ENCODE measurements around the gene CD55. TPM values are rescaled to one million over a fixed set of nuclear protein-coding genes. Genes with fewer than 3 reads are reported as not detected.

CD55 gene
- total RNA-seq, 1 donor from 2014 or later: 35.1 TPM

GRCh38 chr1:207306023-207306422 is 15.5 kb upstream of the CD55 start:
- peaks cover 5% of the 10 kb centered on the region for H3K36me3 Mint-ChIP-seq
- peaks cover 22% of the 10 kb centered on the region for H3K4me1 Mint-ChIP-seq
- H3K27ac Mint-ChIP-seq: no peak overlapping the region

GRCh38 chr1:207306603-207307002 is 14.9 kb upstream of the CD55 start:
- H3K27ac Mint-ChIP-seq: no peak overlapping the region
- H3K4me3 Mint-ChIP-seq: no peak overlapping the region
- peaks cover 5% of the 10 kb centered on the region for H3K36me3 Mint-ChIP-seq
- no peaks in the 10 kb centered on the region for H3K27me3 Mint-ChIP-seq (ENCODE audit: low read depth)
- H3K4me1 Mint-ChIP-seq: peaks cover 20% of the 10 kb centered on the region
- no peak for TF ChIP-seq CTCF (IDR thresholded peaks at IDR 0.05; ENCODE audit: unreplicated experiment)
- no peak for DNase-seq (ENCODE audit: low spot score in 2 of 2, unreplicated experiment in 2 of 2)
- H3K9me3 Mint-ChIP-seq: peaks cover 14% of the 10 kb centered on the region

More at GRCh38 chr1:207306023-207306422, 15.5 kb upstream of the CD55 start:
- DNase-seq (ENCODE audit: low spot score in 2 of 2, unreplicated experiment in 2 of 2): no peak
- H3K27me3 Mint-ChIP-seq (ENCODE audit: low read depth): no peaks in the 10 kb centered on the region
- no peak overlapping the region for H3K4me3 Mint-ChIP-seq
- peaks cover 14% of the 10 kb centered on the region for H3K9me3 Mint-ChIP-seq
- TF ChIP-seq CTCF (IDR thresholded peaks at IDR 0.05; ENCODE audit: unreplicated experiment): no peak

GRCh38 chr1:207308451-207309190 is 12.9 kb upstream of the CD55 start:
- Mint-ChIP-seq H3K9me3 (no peaks in the 10 kb centered on the region), H3K27me3 (ENCODE audit: low read depth) (no peaks in the 10 kb centered on the region), H3K4me1 (peaks cover 26% of the 10 kb centered on the region), H3K36me3 (no peaks in the 10 kb centered on the region), H3K27ac (no peak overlapping the region), H3K4me3 (no peak overlapping the region)
- no peak for TF ChIP-seq CTCF (IDR thresholded peaks at IDR 0.05; ENCODE audit: unreplicated experiment)
- DNase-seq (ENCODE audit: low spot score in 2 of 2, unreplicated experiment in 2 of 2): no peak

GRCh38 chr1:207309745-207310273 is 11.7 kb upstream of the CD55 start:
- no peak for TF ChIP-seq CTCF (IDR thresholded peaks at IDR 0.05; ENCODE audit: unreplicated experiment)
- peaks cover 31% of the 10 kb centered on the region for H3K4me1 Mint-ChIP-seq
- DNase-seq (ENCODE audit: low spot score in 2 of 2, unreplicated experiment in 2 of 2): no peak
- H3K27me3 Mint-ChIP-seq (ENCODE audit: low read depth): no peaks in the 10 kb centered on the region
- H3K4me3 Mint-ChIP-seq: no peak overlapping the region
- H3K27ac Mint-ChIP-seq: peak overlapping the region; percentile 88
- H3K36me3 Mint-ChIP-seq: no peaks in the 10 kb centered on the region
- H3K9me3 Mint-ChIP-seq: no peaks in the 10 kb centered on the region

GRCh38 chr1:207311888-207312603 is 9.4 kb upstream of the CD55 start:
- Mint-ChIP-seq H3K27me3 (ENCODE audit: low read depth) (no peaks in the 10 kb centered on the region), H3K36me3 (no peaks in the 10 kb centered on the region), H3K4me3 (no peak overlapping the region), H3K4me1 (peaks cover 51% of the 10 kb centered on the region), H3K27ac (peak overlapping the region; percentile 62), H3K9me3 (no peaks in the 10 kb centered on the region)
- no peak for TF ChIP-seq CTCF (IDR thresholded peaks at IDR 0.05; ENCODE audit: unreplicated experiment)
- no peak for DNase-seq (ENCODE audit: low spot score in 2 of 2, unreplicated experiment in 2 of 2)
